GM12878 (cell line): Measurements from ENCODE around the gene ISOC2. TPM values are rescaled to one million over a fixed set of nuclear protein-coding genes. Genes with fewer than 3 reads are reported as not detected.

Source experiments
- ATAC-seq: fragments of 200-7000 bp; cut with Tn5 transposase; 3 replicates; pipeline ENCODE4 v1.9.1; 2020; ENCODE audit warnings: mild to moderate bottlenecking, moderate library complexity
- BruUV-seq: library from RNA; stranded (reverse); fragments of 400-500 nt; replicated peaks from 2 replicates; lab custom pipeline; 2021; lab: Mats Ljungman, UMichigan
- CTCF ChIA-PET: fragments of 300-600 bp; sonication (Branson Sonifier 250); formaldehyde crosslinking; extraction: SDS; loops from one replicate; lab custom pipeline; 2021; ENCODE audit warnings: inconsistent platforms; lab: Yijun Ruan, JAX
- POLR2A ChIA-PET: fragments of 350-600 bp; formaldehyde crosslinking; extraction: SDS; loops from one replicate; lab custom pipeline; 2021; ENCODE audit warnings: inconsistent platforms; lab: Charles Lee
- RAD21 ChIA-PET: fragments of 300-600 bp; sonication (Branson Sonifier 250); formaldehyde crosslinking; loops from one replicate; lab custom pipeline; 2023; ENCODE audit warnings: antibody characterized with exemption; ENCODE audit not compliant: unreplicated experiment; lab: Charles Lee
- SMC1A ChIA-PET: fragments of 300-600 bp; sonication (Branson Sonifier 250); formaldehyde crosslinking; loops from one replicate; lab custom pipeline; 2023; ENCODE audit not compliant: unreplicated experiment, uncharacterized antibody; lab: Charles Lee
- DNase-seq: peaks from one replicate; pipeline ENCODE4 v3.0.0-alpha.2; 2011; ENCODE audit warnings: low read depth, low spot score
- FAIRE-seq: peaks from 3 replicates; lab custom pipeline; 2011; peaks lifted over from hg19 to GRCh38; lab: Jason Lieb, UNC
- H2AFZ ChIP-seq: 2 replicates; pipeline ENCODE4 v1.6.0; 2011; ENCODE audit warnings: low read depth, low read length, control low read depth; ENCODE audit not compliant: control insufficient read depth
- H3K27ac ChIP-seq: 2 replicates; pipeline ENCODE4 v1.5.1; 2011; ENCODE audit warnings: control low read depth; ENCODE audit not compliant: control insufficient read depth, insufficient read depth
- H3K27me3 ChIP-seq, 2 experiments: replicated peaks in 1 of 2; 2 replicates each; pipeline versions ENCODE4 v1.6.0 to v1.6.1; 2011; ENCODE audit warnings: low read length in 1 of 2; ENCODE audit not compliant: control insufficient read depth in 2 of 2, insufficient read depth in 2 of 2
- H3K36me3 ChIP-seq, 2 experiments: 2 replicates each; pipeline ENCODE4 v1.5.1; 2011; ENCODE audit warnings: low read length in 1 of 2; ENCODE audit not compliant: control insufficient read depth in 2 of 2, insufficient read depth in 2 of 2
- H3K4me1 ChIP-seq: 2 replicates; pipeline ENCODE4 v1.6.1; 2011; ENCODE audit warnings: mild to moderate bottlenecking, low read length, moderate library complexity, mixed read lengths; ENCODE audit not compliant: control insufficient read depth, insufficient read depth
- H3K4me2 ChIP-seq: 2 replicates; pipeline ENCODE4 v1.6.0; 2011; ENCODE audit warnings: control low read depth; ENCODE audit not compliant: control insufficient read depth, insufficient read depth
- H3K4me3 ChIP-seq: fragments of 200-600 bp; sonication (generic); 2 replicates; pipeline ENCODE4 v1.5.1; 2016
- H3K79me2 ChIP-seq: 2 replicates; pipeline ENCODE4 v1.6.0; 2011; ENCODE audit warnings: low read length; ENCODE audit not compliant: control insufficient read depth, insufficient read depth
- H3K9ac ChIP-seq: 2 replicates; pipeline ENCODE4 v1.8.0; 2011; ENCODE audit warnings: low read length, control low read depth, mixed read lengths; ENCODE audit not compliant: control insufficient read depth, insufficient read depth
- H3K9me3 ChIP-seq: replicated peaks from 3 replicates; pipeline ENCODE4 v1.5.1; 2011; ENCODE audit warnings: mild to moderate bottlenecking, low read length; ENCODE audit not compliant: control insufficient read depth, insufficient read depth
- H4K20me1 ChIP-seq: 2 replicates; pipeline ENCODE4 v1.6.0; 2011; ENCODE audit not compliant: control insufficient read depth, insufficient read depth
- CEBPB ChIP-seq, 2 experiments: fragments of 150-350 bp in 1 of 2; IDR thresholded peaks; 2 replicates each; pipeline ENCODE4 v1.6.1; 2012 to 2014; ENCODE audit warnings: low read depth in 2 of 2, low read length in 2 of 2, borderline replicate concordance in 1 of 2, inconsistent platforms in 1 of 2
- CREM ChIP-seq: IDR thresholded peaks from 2 replicates; pipeline ENCODE4 v1.6.1; 2014; ENCODE audit warnings: antibody characterized with exemption, low read depth
- MEF2B ChIP-seq: fragments of 450-650 bp; IDR thresholded peaks from 2 replicates; pipeline ENCODE4 v1.6.1; 2018; ENCODE audit warnings: mild to moderate bottlenecking, moderate library complexity; ENCODE audit not compliant: partially characterized antibody, poor library complexity, severe bottlenecking
- RUNX3 ChIP-seq: IDR thresholded peaks from 2 replicates; pipeline ENCODE4 v1.6.1; 2012; ENCODE audit warnings: low read length, inconsistent platforms
- SREBF1 ChIP-seq: IDR thresholded peaks from 2 replicates; pipeline ENCODE4 v1.6.1; 2012; ENCODE audit warnings: mild to moderate bottlenecking, low read length
- ZNF217 ChIP-seq: fragments of 450-650 bp; IDR thresholded peaks from 2 replicates; pipeline ENCODE4 v1.6.1; 2017; ENCODE audit warnings: antibody characterized with exemption, mild to moderate bottlenecking
- ZNF384 ChIP-seq: IDR thresholded peaks from 2 replicates; pipeline ENCODE4 v1.6.1; 2012; ENCODE audit warnings: low read depth, mild to moderate bottlenecking, low read length, improper control_type of control experiment, borderline replicate concordance
- WGBS: methylation state at CpG from one replicate; pipeline ENCODE4 v1.1.6; 2016; ENCODE audit warnings: low lambda C conversion rate; ENCODE audit not compliant: insufficient replicate concordance, insufficient coverage; ENCODE audit errors: missing lambda C conversion rate; 5-methylcytosine and 5-hydroxymethylcytosine counted together
- in situ Hi-C: fragments of 300-500 bp; cut with MboI; formaldehyde crosslinking; loops from 9 replicates; pipeline ENCODE4 v1.14.3; 2018; ENCODE audit warnings: mixed read lengths
- intact Hi-C: fragments of 100-400 bp; cut with micrococcal nuclease; formaldehyde crosslinking; loops from one replicate; pipeline ENCODE4 v1.14.2; 2022; ENCODE audit not compliant: unreplicated experiment
- polyA plus RNA-seq, 11 experiments: library from polyadenylated mRNA; depleted of rRNA in 4 of 11; unstranded in 6 of 11; stranded (reverse) in 5 of 11; fragments of >200 nt; fragmentation: Nextera tagmentation in 4 of 11; fragmentation: Illumina TruSeq in 1 of 11; extraction: Ambion mirVana in 4 of 11; extraction: Trizol in 1 of 11; gene quantifications; 1 replicate in 1 of 11; 2 replicates in 10 of 11; pipeline versions ENCODE4 v1.2.1 to v1.2.3, GENCODE V29; 2011 to 2016; ENCODE audit warnings: inconsistent platforms in 2 of 11, missing spikeins in 2 of 11, low read depth in 1 of 11
- total RNA-seq, 4 experiments: library from RNA; depleted of rRNA in 3 of 4; stranded (reverse); fragments of >200 nt in 3 of 4; fragmentation: Illumina TruSeq in 1 of 4; extraction: Trizol in 1 of 4; gene quantifications; 2 replicates each; pipeline versions ENCODE4 v1.2.1 to v1.2.3, GENCODE V29; 2013 to 2021

ISOC2 gene
- total and polyA plus RNA-seq, 10 of the 15 experiments (the other 5 are each of a cell fraction or from before 2014, with no cell fraction given), result 0.72 to 238 (median 56.9) TPM

- intact Hi-C loops, result no loop called here
Measured at GRCh38 chr19:55434356-55434919, 27.0 kb downstream of the ISOC2 start.

GRCh38 chr19:55433292-55433691, 28.1 kb downstream of the ISOC2 start:
- no TSS peak for BruUV-seq
- Histone ChIP-seq H3K9me3 (no peaks in the 10 kb centered on the region; the same call in 2 of the 3 replicates), H3K4me3 (no peak overlapping the region), H3K27ac (no peak overlapping the region), H3K9ac (no peak overlapping the region), H3K4me2 (no peak overlapping the region), H3K36me3 (no peaks in the 10 kb centered on the region), H4K20me1 (no peaks in the 10 kb centered on the region), H3K27me3 (no peaks in the 10 kb centered on the region), H3K79me2 (no peaks in the 10 kb centered on the region), H2AFZ (no peak overlapping the region), H3K4me1 (no peaks in the 10 kb centered on the region; the same call in 1 of the 2 replicates)
- CTCF ChIA-PET, result no interaction called here
- intact Hi-C loops (no loop called here), in situ Hi-C loops (no loop called here)
- SMC1A ChIA-PET, result no interaction called here
- 82% methylated on average over 16 of the region's 48 CpGs for WGBS
- ATAC-seq (no peak), FAIRE-seq (no peak), DNase-seq (no peak)
- RAD21 ChIA-PET, result no interaction called here
- TF ChIP-seq CEBPB (IDR thresholded peaks at IDR 0.05; ENCODE audit: borderline replicate concordance in 1 of 2, low read depth in 2 of 2, low read length in 2 of 2), result no peak
- TF ChIP-seq SREBF1, result no peak
- no peak for TF ChIP-seq ZNF217
- no peak for TF ChIP-seq MEF2B
- no peak for TF ChIP-seq CREM
- POLR2A ChIA-PET, result no interaction called here

More at GRCh38 chr19:55434356-55434919, 27.0 kb downstream of the ISOC2 start:
- H3K4me1 ChIP-seq, result no peaks in the 10 kb centered on the region; the same call in 1 of the 2 replicates
- RAD21 ChIA-PET, result no interaction called here
- no peak overlapping the region for H3K4me3 ChIP-seq
- CTCF ChIA-PET, result no interaction called here
- POLR2A ChIA-PET, result no interaction called here
- in situ Hi-C loops, result no loop called here
- H3K27ac ChIP-seq, result no peak overlapping the region
- no TSS peak for BruUV-seq
- no peak overlapping the region for H3K9ac ChIP-seq
- H3K27me3 ChIP-seq, result no peaks in the 10 kb centered on the region
- no peak overlapping the region for H3K4me2 ChIP-seq
- FAIRE-seq, result no peak
- no peak for ATAC-seq
- WGBS, result 79% methylated on average over 3 of the region's 4 CpGs
- no peak for TF ChIP-seq ZNF384
- peak; percentile 21; the same call in 1 of the 2 replicates for TF ChIP-seq RUNX3
- SMC1A ChIA-PET, result no interaction called here
- H4K20me1 ChIP-seq, result no peaks in the 10 kb centered on the region
- no peaks in the 10 kb centered on the region for H3K79me2 ChIP-seq
- no peak overlapping the region for H2AFZ ChIP-seq
- DNase-seq, result no peak
- no peaks in the 10 kb centered on the region for H3K36me3 ChIP-seq
- H3K9me3 ChIP-seq, result no peaks in the 10 kb centered on the region; the same call in 2 of the 3 replicates
